HepG2 (cell line): ENCODE data around the gene KDM3B. TPM values are rescaled to one million over a fixed set of nuclear protein-coding genes. Genes with fewer than 3 reads are reported as not detected.

ENCODE experiments used
- ATAC-seq: fragments of 200-7000 bp; cut with Tn5 transposase; 3 replicates; pipeline ENCODE4 v1.9.1; 2020; ENCODE audit warnings: mild to moderate bottlenecking, moderate library complexity
- BruUV-seq: library from RNA; stranded (reverse); fragments of 400-500 nt; replicated peaks from 2 replicates; lab custom pipeline; 2021; lab: Mats Ljungman, UMichigan
- CTCF ChIA-PET: fragments of 300-600 bp; formaldehyde crosslinking; extraction: SDS; loops from one replicate; lab custom pipeline; 2021; ENCODE audit warnings: low total read pairs, inconsistent platforms, low intra/inter-chr PET ratio; lab: Yijun Ruan, JAX
- POLR2A ChIA-PET: fragments of 350-600 bp; sonication (Branson Sonifier 250); formaldehyde crosslinking; loops from one replicate; lab custom pipeline; 2020; ENCODE audit warnings: antibody characterized with exemption, inconsistent platforms; lab: Yijun Ruan, JAX
- DNase-seq: peaks from one replicate; pipeline ENCODE4 v3.0.0-alpha.2; 2015; ENCODE audit warnings: low spot score
- FAIRE-seq: peaks from 3 replicates; lab custom pipeline; 2011; peaks lifted over from hg19 to GRCh38; lab: Jason Lieb, UNC
- H2AFZ ChIP-seq: one replicate; pipeline ENCODE4 v1.6.1; 2011; ENCODE audit warnings: low read length, inconsistent platforms
- H3K27ac ChIP-seq: fragments of 300-600 bp; 3 replicates; pipeline ENCODE4 v1.8.0; 2011; ENCODE audit warnings: mixed run types, mild to moderate bottlenecking, mixed read lengths, low read length, inconsistent platforms; ENCODE audit not compliant: insufficient read depth; ENCODE audit errors: extremely low read length
- H3K27me3 ChIP-seq, 2 experiments: fragments of 200-600 bp in 1 of 2; 2 replicates in 1 of 2; 3 replicates in 1 of 2; pipeline versions ENCODE4 v1.6.0 to v1.8.0; 2011; ENCODE audit warnings: low read length in 2 of 2, mild to moderate bottlenecking in 2 of 2, moderate library complexity in 2 of 2, inconsistent platforms in 1 of 2; ENCODE audit not compliant: insufficient read depth in 2 of 2, control insufficient read depth in 1 of 2
- H3K36me3 ChIP-seq, 2 experiments: fragments of 200-600 bp in 1 of 2; replicated peaks in 1 of 2; 2 replicates in 1 of 2; 3 replicates in 1 of 2; pipeline versions ENCODE4 v1.5.1 to v1.8.0; 2011; ENCODE audit warnings: low read length in 2 of 2, inconsistent platforms in 1 of 2; ENCODE audit not compliant: insufficient read depth in 2 of 2, control insufficient read depth in 1 of 2
- H3K4me1 ChIP-seq: 2 replicates; pipeline ENCODE4 v1.5.1; 2012; ENCODE audit warnings: low read length, inconsistent platforms; ENCODE audit not compliant: insufficient read depth
- H3K4me2 ChIP-seq: 2 replicates; pipeline ENCODE4 v1.6.0; 2011; ENCODE audit warnings: low read depth, low read length, inconsistent platforms
- H3K4me3 ChIP-seq, 3 experiments: fragments of 200-600 bp in 1 of 3; sonication (generic), shearing (Covaris generic) in 1 of 3; replicated peaks in 1 of 3; 2 replicates each; pipeline ENCODE4 v1.5.1; 2011 to 2016; ENCODE audit warnings: low read length in 3 of 3, inconsistent platforms in 2 of 3, low read depth in 2 of 3, mild to moderate bottlenecking in 2 of 3, control low read depth in 1 of 3, mixed read lengths in 1 of 3; ENCODE audit not compliant: insufficient read depth in 1 of 3
- H3K79me2 ChIP-seq: one replicate; pipeline ENCODE4 v1.6.1; 2011; ENCODE audit warnings: low read length, inconsistent platforms; ENCODE audit not compliant: insufficient read depth
- H3K9ac ChIP-seq: 2 replicates; pipeline ENCODE4 v1.6.0; 2011; ENCODE audit warnings: mild to moderate bottlenecking, low read depth, low read length, inconsistent platforms; ENCODE audit not compliant: insufficient read depth
- H3K9me3 ChIP-seq: 2 replicates; pipeline ENCODE4 v1.5.1; 2012; ENCODE audit warnings: mild to moderate bottlenecking, low read length
- H4K20me1 ChIP-seq: 2 replicates; pipeline ENCODE4 v1.6.0; 2011; ENCODE audit warnings: inconsistent platforms, mild to moderate bottlenecking, low read length, moderate library complexity; ENCODE audit not compliant: insufficient read depth
- AKNA ChIP-seq: sonication (generic); formaldehyde crosslinking; IDR thresholded peaks from 2 replicates; pipeline ENCODE4 v1.4.0; 2020; ENCODE audit warnings: missing genetic modification reagents, borderline replicate concordance
- BRF2 ChIP-seq: sonication (generic); formaldehyde crosslinking; IDR thresholded peaks from 2 replicates; pipeline ENCODE4 v1.8.1; 2022; ENCODE audit warnings: mild to moderate bottlenecking, missing genetic modification reagents
- FOXK1 ChIP-seq: sonication (generic); formaldehyde crosslinking; IDR thresholded peaks from 2 replicates; pipeline ENCODE4 v1.4.0; 2020; ENCODE audit warnings: low read depth, missing genetic modification reagents, borderline replicate concordance
- PAWR ChIP-seq: sonication (generic); formaldehyde crosslinking; IDR thresholded peaks from 2 replicates; pipeline ENCODE4 v1.4.0; 2020; ENCODE audit warnings: missing genetic modification reagents, mild to moderate bottlenecking, borderline replicate concordance
- PBX3 ChIP-seq: sonication (generic); formaldehyde crosslinking; IDR thresholded peaks from 2 replicates; pipeline ENCODE4 v1.8.1; 2023; ENCODE audit warnings: missing genetic modification reagents, inconsistent platforms, borderline replicate concordance
- RBAK ChIP-seq: sonication (generic); formaldehyde crosslinking; IDR thresholded peaks from 2 replicates; pipeline ENCODE4 v1.5.1; 2020; ENCODE audit warnings: mild to moderate bottlenecking, missing genetic modification reagents
- TEF ChIP-seq: sonication (generic); formaldehyde crosslinking; IDR thresholded peaks from 2 replicates; pipeline ENCODE4 v1.5.0; 2020; ENCODE audit warnings: missing genetic modification reagents
- ZBTB20 ChIP-seq: sonication (generic); formaldehyde crosslinking; IDR thresholded peaks from 2 replicates; pipeline ENCODE4 v1.8.1; 2023; ENCODE audit warnings: missing genetic modification reagents, low read depth, mild to moderate bottlenecking, borderline replicate concordance
- ZBTB33 ChIP-seq: sonication (generic); formaldehyde crosslinking; IDR thresholded peaks from 2 replicates; pipeline ENCODE4 v1.4.0; 2020; ENCODE audit warnings: missing genetic modification reagents
- ZNF232 ChIP-seq: sonication (generic); formaldehyde crosslinking; IDR thresholded peaks from 2 replicates; pipeline ENCODE4 v1.4.0; 2020; ENCODE audit warnings: missing genetic modification reagents, borderline replicate concordance
- ZNF747 ChIP-seq: sonication (generic); formaldehyde crosslinking; IDR thresholded peaks from 2 replicates; pipeline ENCODE4 v1.8.1; 2023; ENCODE audit warnings: missing genetic modification reagents, mild to moderate bottlenecking, borderline replicate concordance
- ZNF839 ChIP-seq: sonication (generic); formaldehyde crosslinking; IDR thresholded peaks from 2 replicates; pipeline ENCODE4 v1.4.0; 2020; ENCODE audit warnings: missing genetic modification reagents, mild to moderate bottlenecking, borderline replicate concordance
- WGBS: methylation state at CpG from one replicate; pipeline ENCODE4 v1.1.6; 2017; ENCODE audit warnings: low lambda C conversion rate; 5-methylcytosine and 5-hydroxymethylcytosine counted together
- in situ Hi-C: cut with HindIII; loops from 2 replicates; pipeline ENCODE4 v1.10.0; 2017; ENCODE audit warnings: low pct_unique_long_range_greater_than_20kb; ENCODE audit not compliant: extremely low pct_ligation_motif_present
- intact Hi-C: fragments of 100-400 bp; cut with micrococcal nuclease; formaldehyde crosslinking; loops from one replicate; pipeline ENCODE4 v1.10.0; 2022; ENCODE audit not compliant: unreplicated experiment
- polyA plus RNA-seq, 8 experiments: library from polyadenylated mRNA; depleted of rRNA in 3 of 8; stranded (reverse) in 7 of 8; unstranded in 1 of 8; fragments of >200 nt; fragmentation: Illumina TruSeq in 4 of 8; extraction: Trizol in 4 of 8; gene quantifications; 2 replicates each; pipeline versions ENCODE4 v1.2.1 to v1.2.3, GENCODE V29; 2011 to 2016; ENCODE audit warnings: low read depth in 4 of 8, missing spikeins in 1 of 8, mixed read lengths in 1 of 8; ENCODE audit not compliant: insufficient read depth in 1 of 8
- total RNA-seq, 5 experiments: library from RNA; depleted of rRNA; stranded (reverse); fragments of >200 nt; fragmentation: Illumina TruSeq; extraction: Trizol; gene quantifications; 2 replicates each; pipeline ENCODE4 v1.2.3, GENCODE V29; 2016; ENCODE audit warnings: low read depth in 1 of 5

Gene KDM3B
- total and polyA plus RNA-seq, 2 of the 13 experiments (the other 11 are each of a cell fraction or from before 2014, with no cell fraction given), result 19.7 to 34.3 TPM

- no peak for TF ChIP-seq AKNA
Measured at GRCh38 chr5:138359621-138360020, 7.1 kb downstream of the KDM3B start (continued).

- no peak for DNase-seq
- intact Hi-C loops, result no loop called here
- no peak overlapping the region for H2AFZ ChIP-seq
- TF ChIP-seq PAWR (CRISPR knock-in tag) (no peak), FOXK1 (no peak), TEF (CRISPR knock-in tag) (no peak), ZNF232 (CRISPR knock-in tag) (no peak), BRF2 (CRISPR knock-in tag) (no peak), ZBTB20 (CRISPR knock-in tag) (no peak), RBAK (no peak), ZBTB33 (CRISPR knock-in tag) (no peak), ZNF839 (CRISPR knock-in tag) (no peak), PBX3 (CRISPR knock-in tag) (no peak), ZNF747 (CRISPR knock-in tag) (no peak)
- TF ChIP-seq, all 625 proteins: peak for 0
- in situ Hi-C loops, result no loop called here
- Histone ChIP-seq H3K27ac (no peak overlapping the region), H4K20me1 (peaks cover under 1% of the 10 kb centered on the region; the same call in 1 of the 2 replicates), H3K4me2 (no peak overlapping the region), H3K4me3 (no peak overlapping the region), H3K36me3 (no peaks in the 10 kb centered on the region; a peak in 2 of 5 replicates), H3K79me2 (peaks cover 81% of the 10 kb centered on the region), H3K27me3 (no peaks in the 10 kb centered on the region; a peak in 1 of 5 replicates), H3K4me1 (no peaks in the 10 kb centered on the region; the same call in 1 of the 2 replicates), H3K9me3 (no peaks in the 10 kb centered on the region), H3K9ac (no peak overlapping the region)
- WGBS, result 94% methylated on average over 1 of the region's 1 CpG
- ChIA-PET CTCF (no interaction called here), POLR2A (interaction anchor here (0.6 kb wide), 1 partner anchor 339 kb away, joined by 3 read pairs; no protein-coding TSS in a partner anchor)
- ATAC-seq (no peak), FAIRE-seq (no peak)
- no TSS peak for BruUV-seq
Measured at GRCh38 chr5:138360941-138361452, 8.5 kb downstream of the KDM3B start.
